Activated T-helper 17 cell treated with anti-CD3 and anti-CD28 coated beads, Interleukin-2, amount 50 U/mL, for 72 hours (primary cell): Measurements from ENCODE around the gene SNRPD1. TPM values are rescaled to one million over a fixed set of nuclear protein-coding genes. Genes with fewer than 3 reads are reported as not detected.
A peak's percentile ranks its signal among the peaks of the same experiment; 100 is the strongest.
"Not testable (repeated sequence)": the region's sequence is repeated elsewhere in the genome, so short reads cannot be mapped to it uniquely, and the experiment has no call there.

ENCODE experiments used
- ATAC-seq: fragments of 150-1000 bp; cut with Tn5 transposase; replicated peaks from 2 replicates; pipeline ENCODE4 v1.10.0; 2021; ENCODE audit warnings: mild to moderate bottlenecking, moderate library complexity
- H3K27ac Mint-ChIP-seq: one replicate; pipeline ENCODE4 v1.8.0; 2022; ENCODE audit warnings: mixed read lengths
- H3K27me3 Mint-ChIP-seq: one replicate; pipeline ENCODE4 v1.8.0; 2022; ENCODE audit warnings: mixed read lengths
- H3K36me3 Mint-ChIP-seq: one replicate; pipeline ENCODE4 v1.8.0; 2022; ENCODE audit warnings: low read depth, mild to moderate bottlenecking, mixed read lengths
- H3K4me1 Mint-ChIP-seq: one replicate; pipeline ENCODE4 v1.8.0; 2022; ENCODE audit warnings: mixed read lengths
- H3K4me3 Mint-ChIP-seq: one replicate; pipeline ENCODE4 v1.8.0; 2022; ENCODE audit warnings: mild to moderate bottlenecking, mixed read lengths
- H3K9me3 Mint-ChIP-seq: one replicate; pipeline ENCODE4 v1.8.0; 2022; ENCODE audit warnings: mixed read lengths
- total RNA-seq, 2 donors: library from RNA; stranded (reverse); gene quantifications; one replicate each; pipeline ENCODE4 v1.2.3, GENCODE V29; 2022

Gene SNRPD1
- 100 to 1,000 TPM in 1 of 2 donors, 10 to 100 TPM in 1; 69.2 to 134 TPM for total RNA-seq

DNA sequence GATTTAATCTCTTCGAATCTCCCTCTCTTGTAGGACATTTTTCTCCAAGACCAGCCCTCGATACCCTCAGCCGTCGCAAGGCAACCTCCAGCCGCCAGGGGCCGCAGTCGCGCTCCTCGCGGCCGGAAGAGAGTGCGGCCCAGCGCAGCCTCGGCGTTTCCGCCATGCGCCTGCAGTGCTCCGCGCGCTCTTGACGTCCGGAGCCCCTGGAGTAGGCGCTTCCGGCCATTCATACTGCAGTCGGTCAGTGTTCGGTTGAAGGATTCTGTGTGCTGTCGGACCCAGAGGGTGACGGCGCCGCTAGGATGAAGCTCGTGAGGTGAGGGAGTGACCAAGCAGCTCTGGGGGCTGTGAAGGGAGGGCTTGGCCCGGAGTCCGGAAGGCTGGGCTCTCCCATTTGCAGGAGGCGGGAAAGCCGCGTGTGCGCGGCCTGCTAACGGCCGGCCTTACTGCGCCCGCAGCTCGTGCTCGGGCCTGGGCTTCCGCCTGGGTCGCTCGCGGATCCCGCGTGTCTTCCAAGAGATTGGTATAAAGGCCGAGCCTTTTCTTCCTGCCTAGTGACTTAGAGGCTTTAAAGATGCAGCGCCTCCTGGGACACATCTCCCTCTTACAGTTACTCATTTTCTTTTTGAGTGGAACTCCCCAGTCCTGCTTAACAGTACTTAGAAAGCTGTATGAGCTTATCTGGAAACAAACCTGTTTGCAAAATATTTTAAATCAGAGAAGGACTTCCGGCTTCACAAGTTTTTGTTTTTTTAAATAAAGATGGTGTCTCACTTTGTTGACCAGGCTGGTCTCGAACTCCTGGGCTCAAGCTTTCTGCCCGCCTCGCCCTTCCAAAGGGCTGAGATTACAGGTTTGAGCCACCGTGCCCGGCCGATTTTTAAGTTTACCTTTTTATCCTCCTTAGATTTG lies at the start of gene SNRPD1:
TSS of gene SNRPD1 (plus strand) at position 190 of the 915 bp plus-strand sequence. CDS start at position 306, 116 bp downstream.
- Mint-ChIP-seq H3K27me3 (no peaks in the 10 kb centered on the region), H3K4me3 (peak within 1 kb of the TSS; percentile 86), H3K36me3 (peaks cover 52% of the 10 kb centered on the region), H3K4me1 (peaks cover 18% of the 10 kb centered on the region), H3K27ac (peak within 1 kb of the TSS; percentile 93), H3K9me3 (no peaks in the 10 kb centered on the region)
- peak; percentile 99 for ATAC-seq

DNA sequence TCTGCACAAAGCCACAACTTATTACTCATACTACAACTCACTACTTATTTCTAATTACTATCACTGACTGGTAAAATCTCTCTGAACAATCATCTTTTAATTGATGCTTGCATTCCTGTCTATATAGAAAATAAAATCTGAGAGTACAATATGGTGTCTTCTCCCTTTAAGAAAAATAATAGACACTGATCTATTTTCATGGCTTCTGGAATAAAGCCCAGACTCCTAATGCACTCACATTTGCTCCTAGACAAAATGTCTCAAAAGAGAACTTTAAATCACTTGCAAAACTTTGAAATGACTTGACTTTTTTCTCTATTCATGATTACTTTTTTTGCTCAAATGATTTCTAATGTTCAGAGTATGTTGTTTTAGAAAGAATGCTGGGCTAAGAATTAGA lies 40.3 kb upstream of the SNRPD1 start:
- H3K9me3 Mint-ChIP-seq: no peaks in the 10 kb centered on the region
- no peaks in the 10 kb centered on the region for H3K4me1 Mint-ChIP-seq
- H3K36me3 Mint-ChIP-seq: peaks cover 94% of the 10 kb centered on the region
- H3K4me3 Mint-ChIP-seq: no peak overlapping the region
- H3K27me3 Mint-ChIP-seq: no peaks in the 10 kb centered on the region
- ATAC-seq: no peak
- H3K27ac Mint-ChIP-seq: no peak overlapping the region

DNA sequence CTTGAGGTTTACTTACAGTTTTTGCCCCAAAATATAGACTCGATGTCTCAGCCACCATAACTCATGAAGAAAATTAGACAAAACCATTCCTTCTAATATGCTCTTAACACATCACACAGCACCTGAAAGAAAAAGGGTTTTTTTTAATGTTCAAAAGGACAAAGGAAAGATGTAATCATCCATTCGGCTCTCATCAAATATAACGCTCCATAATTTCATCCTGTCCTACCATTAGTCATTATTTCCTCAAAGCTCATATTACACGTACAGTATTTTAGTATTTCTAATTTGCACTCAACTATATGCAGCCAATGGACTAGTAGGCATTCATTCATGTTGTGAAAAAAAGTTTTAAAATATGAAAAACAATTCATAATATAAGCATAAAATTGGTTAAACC lies 36.5 kb upstream of the SNRPD1 start:
- peaks cover 8% of the 10 kb centered on the region for H3K4me1 Mint-ChIP-seq
- peaks cover 90% of the 10 kb centered on the region for H3K36me3 Mint-ChIP-seq
- no peaks in the 10 kb centered on the region for H3K9me3 Mint-ChIP-seq
- ATAC-seq: no peak
- H3K27ac Mint-ChIP-seq: no peak overlapping the region
- H3K27me3 Mint-ChIP-seq: no peaks in the 10 kb centered on the region
- H3K4me3 Mint-ChIP-seq: no peak overlapping the region

DNA sequence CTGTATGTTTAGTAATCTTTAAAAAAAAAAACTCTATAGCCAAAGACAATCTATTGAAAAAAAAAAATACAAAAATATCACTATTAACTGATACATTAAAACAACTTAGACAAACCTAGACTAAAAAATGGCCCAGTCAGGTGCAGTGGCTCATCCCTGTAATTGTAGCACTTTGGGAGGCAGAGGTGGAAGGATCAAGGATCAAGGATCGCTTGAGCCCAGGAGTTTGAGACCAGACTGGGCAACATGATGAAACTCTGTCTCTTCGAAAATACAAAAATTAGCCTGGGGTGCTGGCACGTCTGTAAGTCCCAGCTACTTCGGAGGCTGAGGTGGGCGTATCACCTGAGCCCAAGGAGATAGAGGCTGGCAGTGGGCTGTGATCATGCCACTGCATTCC lies 27.7 kb upstream of the SNRPD1 start:
- no peak for ATAC-seq
- no peaks in the 10 kb centered on the region for H3K27me3 Mint-ChIP-seq
- H3K27ac Mint-ChIP-seq: no peak overlapping the region
- H3K9me3 Mint-ChIP-seq: no peaks in the 10 kb centered on the region
- H3K36me3 Mint-ChIP-seq: peaks cover 47% of the 10 kb centered on the region
- peaks cover 11% of the 10 kb centered on the region for H3K4me1 Mint-ChIP-seq
- H3K4me3 Mint-ChIP-seq: no peak overlapping the region

DNA sequence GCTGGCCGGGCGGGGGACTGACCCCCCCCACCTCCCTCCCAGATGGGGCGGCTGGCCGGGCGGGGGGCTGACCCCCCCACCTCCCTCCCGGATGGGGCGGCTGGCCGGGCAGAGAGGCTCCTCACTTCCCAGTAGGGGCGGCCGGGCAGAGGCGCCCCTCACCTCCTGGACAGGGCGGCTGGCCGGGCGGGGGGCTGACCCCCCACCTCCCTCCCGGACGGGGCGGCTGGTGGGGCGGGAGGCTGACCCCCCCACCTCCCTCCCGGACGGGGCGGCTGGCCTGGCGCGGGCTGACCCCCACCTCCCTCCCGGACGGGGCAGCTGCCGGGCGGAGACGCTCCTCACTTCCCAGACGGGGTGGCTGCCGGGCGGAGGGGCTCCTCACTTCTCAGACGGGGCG lies 19.8 kb upstream of the SNRPD1 start:
- Mint-ChIP-seq H3K4me1 (peaks cover 16% of the 10 kb centered on the region), H3K36me3 (peaks cover 22% of the 10 kb centered on the region)
- H3K9me3 Mint-ChIP-seq, H3K27ac Mint-ChIP-seq, ATAC-seq, H3K27me3 Mint-ChIP-seq, H3K4me3 Mint-ChIP-seq: not testable (repeated sequence)

DNA sequence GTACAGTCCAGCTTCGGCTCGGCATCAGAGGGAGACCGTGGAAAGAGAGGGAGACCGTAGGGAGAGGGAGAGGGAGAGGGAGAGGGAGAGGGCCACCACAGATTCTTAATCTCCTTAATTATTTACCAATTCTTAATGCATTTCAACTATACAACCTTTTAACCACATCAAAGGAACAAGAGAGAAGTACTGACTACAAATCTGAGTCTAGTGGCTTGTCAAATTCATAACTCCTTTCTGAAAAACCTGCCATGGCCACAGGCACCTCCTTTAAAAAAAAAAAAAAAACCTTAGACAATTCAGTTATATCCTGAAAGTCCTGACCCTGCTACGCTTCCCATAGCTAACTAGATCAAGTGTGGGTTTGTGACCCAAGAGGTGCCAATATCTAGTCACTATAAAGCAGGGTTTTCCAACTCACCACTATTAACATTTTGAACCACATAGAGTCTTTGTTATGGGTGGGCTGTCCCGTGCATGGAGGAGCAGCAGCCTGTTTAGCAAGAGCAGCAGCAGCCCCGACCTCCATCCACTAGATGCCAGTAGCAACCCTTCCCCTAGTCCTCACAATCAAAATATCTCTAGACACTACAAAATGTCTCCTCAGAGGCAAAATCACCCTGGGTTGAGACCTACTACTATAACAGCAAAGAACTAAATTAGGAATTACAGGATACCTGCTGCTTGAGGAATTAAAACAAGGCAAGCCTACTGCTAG lies 18.4 kb upstream of the SNRPD1 start:
- H3K4me3 Mint-ChIP-seq: peak overlapping the region; percentile 11
- H3K4me1 Mint-ChIP-seq: peaks cover 16% of the 10 kb centered on the region
- peaks cover 23% of the 10 kb centered on the region for H3K36me3 Mint-ChIP-seq
- no peaks in the 10 kb centered on the region for H3K27me3 Mint-ChIP-seq
- peak overlapping the region; percentile 56 for H3K27ac Mint-ChIP-seq
- H3K9me3 Mint-ChIP-seq: no peaks in the 10 kb centered on the region
- peak; percentile 46 for ATAC-seq

DNA sequence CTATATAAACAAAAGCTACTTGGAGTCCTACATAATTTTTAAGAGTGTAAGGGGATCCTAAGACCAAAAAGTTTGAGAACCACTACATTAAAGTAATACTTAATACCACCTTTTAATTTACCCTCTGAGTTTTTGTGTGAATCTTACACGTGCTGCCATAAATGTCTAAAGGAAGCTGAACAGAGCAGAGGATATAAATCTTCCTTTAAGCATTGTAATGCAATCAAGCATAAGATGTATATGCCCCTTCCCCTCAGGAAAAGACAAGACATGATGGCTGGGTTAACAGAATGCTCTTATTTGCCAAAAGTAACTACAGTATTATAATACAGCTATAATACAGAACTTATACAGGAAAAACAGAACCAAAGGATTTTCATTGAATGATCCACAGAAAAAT lies 14.5 kb upstream of the SNRPD1 start:
- no peak for ATAC-seq
- H3K27ac Mint-ChIP-seq: peak overlapping the region; percentile 30
- H3K36me3 Mint-ChIP-seq: peaks cover 34% of the 10 kb centered on the region
- H3K4me1 Mint-ChIP-seq: peaks cover 10% of the 10 kb centered on the region
- H3K9me3 Mint-ChIP-seq: no peaks in the 10 kb centered on the region
- H3K4me3 Mint-ChIP-seq: no peak overlapping the region
- no peaks in the 10 kb centered on the region for H3K27me3 Mint-ChIP-seq

DNA sequence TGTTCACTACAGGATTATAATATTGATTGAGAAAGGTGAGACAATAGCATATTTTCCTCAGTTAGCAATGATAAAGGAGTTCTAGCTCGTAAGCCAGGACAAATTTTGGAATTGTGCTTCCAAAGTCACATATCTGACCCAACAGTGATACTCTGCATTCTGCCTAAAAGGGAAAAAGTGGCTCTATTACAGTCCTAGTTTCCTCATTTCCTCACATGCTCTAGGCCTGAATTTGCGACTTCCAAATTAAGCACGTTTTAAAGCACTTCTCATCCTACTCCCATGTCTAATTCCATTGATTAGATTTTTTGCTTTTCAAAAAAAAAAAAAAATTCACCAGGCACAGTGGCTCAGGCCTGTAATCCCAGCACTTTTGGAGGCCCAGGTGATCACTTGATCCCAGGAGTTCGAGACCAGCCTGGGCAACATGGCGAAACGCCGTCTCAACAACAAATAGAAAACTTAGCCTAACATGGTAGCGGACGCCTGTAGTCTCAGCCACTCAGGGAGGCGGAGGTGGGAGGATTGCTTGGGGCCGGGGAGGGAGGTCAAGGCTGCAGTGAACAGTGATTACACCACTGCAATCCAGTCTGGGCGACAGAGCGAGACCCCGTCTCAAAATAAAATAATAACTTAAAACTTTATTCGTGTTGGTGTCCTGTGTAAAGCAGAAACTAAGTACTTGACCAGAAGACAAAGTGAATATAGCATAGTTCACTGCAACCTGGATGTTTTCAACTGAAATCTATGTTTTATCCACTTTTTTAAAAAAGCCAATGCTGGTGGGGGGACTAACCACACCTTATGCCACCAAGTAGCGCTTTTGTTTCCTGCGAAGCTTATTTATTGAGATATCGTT lies 13.2 kb upstream of the SNRPD1 start:
- H3K36me3 Mint-ChIP-seq: peaks cover 26% of the 10 kb centered on the region
- peaks cover 6% of the 10 kb centered on the region for H3K4me1 Mint-ChIP-seq
- no peaks in the 10 kb centered on the region for H3K9me3 Mint-ChIP-seq
- no peak for ATAC-seq
- H3K27ac Mint-ChIP-seq: peak overlapping the region; percentile 99
- H3K27me3 Mint-ChIP-seq: no peaks in the 10 kb centered on the region
- peak overlapping the region; percentile 99 for H3K4me3 Mint-ChIP-seq

DNA sequence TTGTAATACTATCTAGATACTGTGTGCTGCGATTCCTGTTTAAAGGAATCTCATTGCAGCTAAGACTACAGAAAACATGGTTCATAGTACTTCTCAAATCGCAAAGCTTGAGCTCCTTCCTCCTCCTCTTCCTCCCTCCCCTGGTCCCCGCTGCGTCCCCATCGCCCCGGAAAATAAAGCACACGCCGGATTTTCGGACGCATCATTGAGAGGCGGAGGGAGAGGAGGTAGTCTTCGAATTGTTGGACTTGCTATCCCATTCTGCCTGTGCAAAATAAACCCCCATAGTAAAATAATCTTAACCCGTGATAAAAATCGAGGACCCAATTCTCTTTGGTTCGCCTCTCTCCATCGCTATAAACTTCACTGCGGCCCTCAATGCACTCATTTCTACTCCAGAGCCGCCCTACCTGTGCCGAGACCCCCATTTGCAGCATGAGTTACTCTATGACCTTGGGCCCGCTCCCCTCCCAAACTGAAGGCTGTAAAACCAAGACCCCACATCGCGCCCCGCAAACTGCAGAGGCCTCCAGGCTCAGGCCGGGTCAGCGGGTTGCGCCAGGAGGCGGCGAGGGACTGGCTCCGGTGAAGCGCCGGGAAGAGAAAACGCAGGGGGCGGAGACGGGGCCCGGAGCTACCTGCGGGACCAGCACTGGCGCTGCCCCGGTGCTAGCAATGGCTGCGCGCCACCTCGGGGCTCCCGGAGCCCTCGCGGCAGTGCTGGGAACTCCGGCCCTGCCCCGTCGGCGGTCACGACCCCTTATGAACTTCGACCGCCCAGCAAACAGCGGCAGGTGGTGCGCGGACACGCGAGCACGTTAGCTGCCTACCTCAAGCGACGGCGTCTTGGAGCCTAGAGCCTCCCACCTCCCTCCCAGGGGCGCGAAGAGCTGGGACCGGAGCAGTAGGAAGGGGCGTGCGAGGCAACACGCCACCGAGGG lies 12.3 kb upstream of the SNRPD1 start:
- H3K36me3 Mint-ChIP-seq: peaks cover 21% of the 10 kb centered on the region
- H3K9me3 Mint-ChIP-seq: no peaks in the 10 kb centered on the region
- peak overlapping the region; percentile 99 for H3K4me3 Mint-ChIP-seq
- H3K27ac Mint-ChIP-seq: peak overlapping the region; percentile 99
- peak; percentile 62 for ATAC-seq
- no peaks in the 10 kb centered on the region for H3K27me3 Mint-ChIP-seq
- peaks cover 4% of the 10 kb centered on the region for H3K4me1 Mint-ChIP-seq

DNA sequence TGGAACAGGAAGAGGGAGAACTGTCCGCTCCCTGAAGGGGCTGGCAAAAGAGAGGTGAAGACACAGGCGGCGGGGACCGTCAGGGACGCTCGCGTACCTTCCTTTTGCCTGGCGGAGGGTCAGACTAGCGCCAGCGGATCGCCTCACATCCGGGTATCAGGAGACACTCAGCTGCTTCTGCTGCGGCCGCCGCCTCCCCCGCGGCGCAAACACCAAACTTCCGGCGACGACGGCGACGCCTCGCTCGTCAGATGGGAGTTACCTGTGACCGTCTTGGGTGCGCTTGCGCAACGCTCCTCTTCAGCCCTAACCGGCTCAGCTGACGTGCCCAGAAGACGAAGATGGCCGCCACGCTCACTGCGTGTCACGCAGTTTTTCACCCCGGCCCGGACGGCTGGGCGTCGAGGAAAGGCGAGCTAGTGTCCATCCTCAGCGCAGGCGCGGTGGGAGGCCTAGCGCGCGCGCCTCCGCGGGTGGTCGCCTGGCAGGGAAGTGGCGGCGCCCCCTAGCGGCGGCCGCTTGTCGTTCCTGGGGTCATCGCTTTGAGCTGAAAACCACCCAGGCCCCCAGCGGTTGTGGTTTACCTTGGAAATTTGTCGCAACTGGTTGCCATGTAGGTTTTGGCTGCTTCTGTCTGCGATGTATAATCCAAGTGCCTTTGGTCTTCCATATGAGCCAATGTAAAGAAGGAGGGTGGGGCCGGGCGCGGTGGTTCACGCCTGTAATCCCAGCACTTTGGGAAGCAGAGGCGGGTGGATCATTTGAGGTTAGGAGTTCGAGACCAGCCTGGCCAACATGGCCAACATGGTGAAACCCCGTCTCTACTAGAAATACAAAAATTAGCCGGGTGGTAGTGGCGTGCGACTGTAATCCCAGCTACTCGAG lies 11.3 kb upstream of the SNRPD1 start, which contains the start of gene ESCO1:
TSS of gene ESCO1 (minus strand) at position 179 of the 885 bp plus-strand sequence. CDS start 25,861 bp downstream, outside the sequence.
- H3K9me3 Mint-ChIP-seq: no peaks in the 10 kb centered on the region
- H3K4me3 Mint-ChIP-seq: peak within 1 kb of the TSS; percentile 99
- peaks cover 4% of the 10 kb centered on the region for H3K4me1 Mint-ChIP-seq
- H3K27ac Mint-ChIP-seq: peak within 1 kb of the TSS; percentile 99
- peaks cover 21% of the 10 kb centered on the region for H3K36me3 Mint-ChIP-seq
- ATAC-seq: peak; percentile 92
- no peaks in the 10 kb centered on the region for H3K27me3 Mint-ChIP-seq

DNA sequence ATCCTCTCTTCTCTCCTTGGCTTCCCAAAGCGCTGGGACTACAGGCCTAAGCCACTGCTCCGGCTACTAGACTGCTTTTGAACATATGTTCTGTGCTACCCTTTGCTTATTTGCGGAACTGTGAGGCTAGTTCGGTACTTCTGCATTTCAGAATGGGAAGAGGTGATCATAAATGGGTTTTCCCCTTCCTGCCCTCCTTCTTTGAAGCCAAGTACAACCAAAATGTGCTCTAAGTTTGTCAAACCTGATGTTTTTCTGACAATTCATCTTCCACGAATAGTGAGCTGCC lies 9.9 kb upstream of the SNRPD1 start:
- Mint-ChIP-seq H3K4me3 (peak overlapping the region; percentile 10), H3K27ac (no peak overlapping the region), H3K4me1 (peaks cover 4% of the 10 kb centered on the region), H3K36me3 (peaks cover 21% of the 10 kb centered on the region), H3K27me3 (no peaks in the 10 kb centered on the region), H3K9me3 (no peaks in the 10 kb centered on the region)
- no peak for ATAC-seq

DNA sequence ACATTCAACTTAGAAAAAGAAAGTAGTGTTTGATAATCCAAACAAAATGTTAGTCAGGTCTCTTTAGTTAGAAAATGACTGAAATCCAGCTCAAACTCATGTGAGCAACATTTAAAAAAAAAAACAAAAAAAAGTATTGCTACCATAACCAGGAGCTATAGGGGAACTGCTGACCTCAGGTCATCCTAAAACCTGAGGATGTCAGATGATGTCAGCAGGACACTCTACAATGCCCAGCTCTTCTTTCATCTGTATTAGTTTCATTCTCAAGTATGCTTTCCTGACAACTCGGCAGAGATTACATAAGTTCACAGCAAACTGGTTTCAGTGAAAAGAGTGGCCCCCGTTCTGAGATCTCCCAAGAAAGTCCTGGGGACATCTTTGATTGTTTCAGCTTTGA lies 7.4 kb upstream of the SNRPD1 start:
- H3K27me3 Mint-ChIP-seq: no peaks in the 10 kb centered on the region
- H3K9me3 Mint-ChIP-seq: no peaks in the 10 kb centered on the region
- peak overlapping the region; percentile 9 for H3K27ac Mint-ChIP-seq
- H3K4me1 Mint-ChIP-seq: no peaks in the 10 kb centered on the region
- no peak for ATAC-seq
- H3K36me3 Mint-ChIP-seq: peaks cover 13% of the 10 kb centered on the region
- peak overlapping the region; percentile 39 for H3K4me3 Mint-ChIP-seq

DNA sequence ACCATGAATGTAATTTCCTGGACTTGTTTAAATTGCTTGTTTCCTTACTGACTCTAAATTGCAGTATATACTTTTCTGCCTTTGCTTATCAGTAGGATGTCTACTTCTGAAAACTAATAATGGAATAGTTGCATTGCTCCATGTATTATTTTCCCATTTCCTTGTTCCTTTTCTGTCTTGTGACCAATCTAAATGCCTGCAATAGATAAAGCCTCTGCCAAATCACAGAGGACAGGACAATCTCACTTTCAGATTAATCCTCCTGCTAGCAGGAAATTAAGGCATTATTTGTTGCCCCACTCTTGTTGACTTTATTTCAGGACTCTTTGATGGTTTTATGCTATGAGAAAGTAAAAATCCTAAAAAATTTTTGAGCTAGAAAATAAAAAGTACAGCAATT lies 6.9 kb upstream of the SNRPD1 start:
- peak overlapping the region; percentile 39 for H3K4me3 Mint-ChIP-seq
- H3K27me3 Mint-ChIP-seq: no peaks in the 10 kb centered on the region
- ATAC-seq: no peak
- H3K36me3 Mint-ChIP-seq: peaks cover 8% of the 10 kb centered on the region
- no peaks in the 10 kb centered on the region for H3K4me1 Mint-ChIP-seq
- H3K9me3 Mint-ChIP-seq: no peaks in the 10 kb centered on the region
- H3K27ac Mint-ChIP-seq: peak overlapping the region; percentile 9
